Skeletal muscle satellite cell (primary cell): Measurements from ENCODE around the gene RCSD1.

ENCODE experiments used
- H3K27me3 ChIP-seq: 2 replicates; pipeline ENCODE4 v1.7.0; 2013; ENCODE audit warnings: low read length; ENCODE audit not compliant: control insufficient read depth, insufficient read depth
- H3K36me3 ChIP-seq: 2 replicates; pipeline ENCODE4 v1.7.0; 2013; ENCODE audit warnings: mild to moderate bottlenecking, control low read depth, low read length; ENCODE audit not compliant: insufficient read depth
- H3K4me1 ChIP-seq: 2 replicates; pipeline ENCODE4 v1.7.0; 2013; ENCODE audit warnings: low read length; ENCODE audit not compliant: control insufficient read depth, insufficient read depth
- H3K4me2 ChIP-seq: 2 replicates; pipeline ENCODE4 v1.7.0; 2013; ENCODE audit warnings: mild to moderate bottlenecking, low read length
- H3K4me3 ChIP-seq: 2 replicates; pipeline ENCODE4 v1.7.0; 2013; ENCODE audit warnings: low read length
- H3K9ac ChIP-seq: 2 replicates; pipeline ENCODE4 v1.7.0; 2013; ENCODE audit warnings: mild to moderate bottlenecking, low read depth, low read length, moderate library complexity
- H3K9me3 ChIP-seq: replicated peaks from 2 replicates; pipeline ENCODE4 v1.7.0; 2013; ENCODE audit warnings: mild to moderate bottlenecking, control low read depth, low read length

The RCSD1 gene

DNA sequence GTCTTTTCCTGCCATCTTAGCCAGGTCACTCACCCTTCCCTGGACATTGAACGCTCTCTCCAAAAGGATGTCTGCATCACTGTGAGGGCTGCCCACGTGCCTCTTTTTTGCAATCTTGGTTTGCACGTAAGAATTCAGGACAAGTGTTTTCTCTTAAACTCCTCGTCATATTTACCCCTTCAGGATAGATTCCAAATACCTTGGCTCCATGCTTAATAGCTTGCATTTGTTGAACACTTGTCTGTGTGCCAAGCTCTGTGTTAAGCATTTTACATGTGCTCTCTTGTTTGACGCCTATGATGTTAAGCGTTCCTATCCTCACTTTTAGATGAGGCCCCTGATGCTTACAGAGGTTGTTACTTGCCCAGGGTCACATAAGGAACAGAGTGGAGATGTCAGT is 29.8 kb downstream of the RCSD1 start:
- H3K4me1 ChIP-seq, result peaks cover 35% of the 10 kb centered on the region

GRCh38 chr1:167661527-167662426 is 31.7 kb downstream of the RCSD1 start:
- no peaks in the 10 kb centered on the region for H3K27me3 ChIP-seq
- peak overlapping the region; percentile 17 for H3K9ac ChIP-seq
- peaks cover 45% of the 10 kb centered on the region for H3K4me1 ChIP-seq
- H3K4me3 ChIP-seq, result no peak overlapping the region
- H3K36me3 ChIP-seq, result no peaks in the 10 kb centered on the region
- no peaks in the 10 kb centered on the region for H3K9me3 ChIP-seq
- peak overlapping the region; percentile 47 for H3K4me2 ChIP-seq

More for the DNA sequence above, 29.8 kb downstream of the RCSD1 start:
- Histone ChIP-seq H3K9me3 (no peaks in the 10 kb centered on the region), H3K4me2 (no peak overlapping the region), H3K27me3 (no peaks in the 10 kb centered on the region), H3K36me3 (no peaks in the 10 kb centered on the region), H3K9ac (no peak overlapping the region), H3K4me3 (no peak overlapping the region)

DNA sequence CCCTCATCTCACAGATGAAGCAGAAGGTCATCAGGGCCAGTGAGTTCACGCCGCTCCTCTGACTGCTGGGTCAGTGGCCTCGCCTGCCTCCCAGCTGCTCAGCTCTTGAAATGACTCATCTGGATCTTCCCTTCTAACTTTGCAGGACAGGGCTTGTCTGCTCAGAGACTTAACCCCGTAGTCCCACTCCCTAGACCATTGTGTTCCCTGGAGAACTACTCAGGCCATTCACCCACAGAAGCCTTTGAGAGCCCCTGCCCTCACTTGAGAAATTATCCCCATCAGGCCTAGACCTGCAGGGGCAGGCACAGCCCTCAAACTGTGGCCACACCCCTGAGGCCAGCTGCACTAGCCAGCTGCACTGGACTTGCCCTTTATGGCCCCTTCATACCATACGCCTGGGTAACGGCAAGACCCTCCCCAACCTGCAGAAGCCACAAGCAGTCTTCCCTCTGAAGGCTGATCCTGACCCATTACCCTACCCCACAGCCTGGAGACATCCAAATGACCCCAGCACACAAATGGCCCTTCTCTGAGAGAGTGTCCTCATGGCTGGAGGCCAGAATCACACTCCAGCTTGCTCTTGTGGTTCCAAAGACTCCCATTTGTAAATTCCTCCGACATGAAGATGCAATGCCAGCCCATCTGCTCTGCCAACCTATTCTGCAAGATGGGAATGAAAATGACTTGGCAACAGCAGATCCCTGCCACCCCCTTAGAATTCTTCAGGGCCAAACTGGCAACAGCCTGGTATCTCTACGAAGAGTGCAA is 33.2 kb downstream of the RCSD1 start:
- H3K4me3 ChIP-seq, result peak overlapping the region; percentile 40
- H3K27me3 ChIP-seq, result no peaks in the 10 kb centered on the region
- H3K4me1 ChIP-seq, result peaks cover 48% of the 10 kb centered on the region
- no peaks in the 10 kb centered on the region for H3K36me3 ChIP-seq
- peak overlapping the region; percentile 17 for H3K9ac ChIP-seq
- no peaks in the 10 kb centered on the region for H3K9me3 ChIP-seq
- H3K4me2 ChIP-seq, result peak overlapping the region; percentile 47

- Histone ChIP-seq H3K4me1 (peaks cover 48% of the 10 kb centered on the region), H3K27me3 (no peaks in the 10 kb centered on the region), H3K4me2 (no peak overlapping the region), H3K36me3 (no peaks in the 10 kb centered on the region), H3K9ac (no peak overlapping the region), H3K9me3 (no peaks in the 10 kb centered on the region), H3K4me3 (no peak overlapping the region)
Observed at GRCh38 chr1:167665469-167665868, 35.4 kb downstream of the RCSD1 start.

GRCh38 chr1:167666416-167666815 is 36.4 kb downstream of the RCSD1 start:
- Histone ChIP-seq H3K9ac (peak overlapping the region; percentile 43), H3K9me3 (no peaks in the 10 kb centered on the region), H3K27me3 (no peaks in the 10 kb centered on the region), H3K4me2 (peak overlapping the region; percentile 15), H3K4me3 (no peak overlapping the region), H3K36me3 (no peaks in the 10 kb centered on the region), H3K4me1 (peaks cover 42% of the 10 kb centered on the region)

GRCh38 chr1:167667536-167667935 is 37.5 kb downstream of the RCSD1 start:
- Histone ChIP-seq H3K4me2 (no peak overlapping the region), H3K36me3 (no peaks in the 10 kb centered on the region), H3K9ac (no peak overlapping the region), H3K4me3 (no peak overlapping the region), H3K9me3 (no peaks in the 10 kb centered on the region), H3K4me1 (peaks cover 31% of the 10 kb centered on the region), H3K27me3 (no peaks in the 10 kb centered on the region)

DNA sequence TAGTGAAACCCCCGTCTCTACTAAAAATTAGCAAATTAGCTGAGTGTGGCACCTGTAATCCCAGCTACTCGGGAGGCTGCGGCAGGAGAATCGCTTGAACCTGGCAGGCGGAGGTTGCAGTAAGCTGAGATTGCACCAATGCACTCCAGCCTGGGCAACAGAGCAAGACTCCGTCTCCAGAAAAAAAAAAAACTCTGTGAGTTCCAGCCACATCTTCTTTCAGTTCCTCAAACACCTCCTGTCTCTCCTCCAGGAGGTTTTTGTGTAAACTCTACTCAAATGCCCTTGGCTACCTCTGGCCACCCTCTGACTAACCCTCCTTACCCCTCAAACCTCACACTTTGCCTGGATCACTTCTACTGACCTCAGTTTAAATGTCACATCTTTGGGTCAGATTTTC is 38.1 kb downstream of the RCSD1 start:
- Histone ChIP-seq H3K27me3 (no peaks in the 10 kb centered on the region), H3K9me3 (no peaks in the 10 kb centered on the region), H3K9ac (no peak overlapping the region), H3K36me3 (no peaks in the 10 kb centered on the region), H3K4me2 (no peak overlapping the region), H3K4me1 (peaks cover 25% of the 10 kb centered on the region), H3K4me3 (no peak overlapping the region)

GRCh38 chr1:167669209-167670124 is 39.4 kb downstream of the RCSD1 start:
- Histone ChIP-seq H3K9ac (no peak overlapping the region), H3K27me3 (no peaks in the 10 kb centered on the region), H3K4me1 (peaks cover 13% of the 10 kb centered on the region), H3K4me3 (no peak overlapping the region), H3K4me2 (no peak overlapping the region), H3K36me3 (no peaks in the 10 kb centered on the region), H3K9me3 (no peaks in the 10 kb centered on the region)

- Histone ChIP-seq H3K4me1 (peaks cover 13% of the 10 kb centered on the region), H3K4me2 (no peak overlapping the region), H3K9ac (no peak overlapping the region), H3K27me3 (no peaks in the 10 kb centered on the region), H3K36me3 (no peaks in the 10 kb centered on the region), H3K4me3 (no peak overlapping the region), H3K9me3 (no peaks in the 10 kb centered on the region)
Observed at GRCh38 chr1:167670563-167670962, 40.5 kb downstream of the RCSD1 start.

GRCh38 chr1:167671727-167672511 is 41.9 kb downstream of the RCSD1 start:
- Histone ChIP-seq H3K36me3 (no peaks in the 10 kb centered on the region), H3K9ac (no peak overlapping the region), H3K4me2 (no peak overlapping the region), H3K4me1 (peaks cover 2% of the 10 kb centered on the region), H3K27me3 (no peaks in the 10 kb centered on the region), H3K4me3 (no peak overlapping the region), H3K9me3 (no peaks in the 10 kb centered on the region)
